Right lobe of liver (tissue), 4 donors: ENCODE measurements around the gene ADGRD2.

Experiments
- POLR2A ChIP-seq: fragments of 450-650 bp; IDR thresholded peaks from one replicate; pipeline ENCODE4 v1.6.1; 2017; ENCODE audit warnings: antibody characterized with exemption, mild to moderate bottlenecking
- TF ChIP-seq, protein P1 (sequence below), 4 donors: fragments of 200-600 bp in 3 of 4; fragments of 450-650 bp in 1 of 4; IDR thresholded peaks; one replicate each; pipeline versions ENCODE4 v1.5.1 to v1.8.0; 2016 to 2022; ENCODE audit warnings: antibody characterized with exemption in 4 of 4, mild to moderate bottlenecking in 2 of 4
- donor health status: DM: no; HTN: no; CAD: no.
- donor health status: DM: no; HTN: no; CAD: no.
- donor health status: DM: no; HTN: yes; CAD: no.

DNA sequence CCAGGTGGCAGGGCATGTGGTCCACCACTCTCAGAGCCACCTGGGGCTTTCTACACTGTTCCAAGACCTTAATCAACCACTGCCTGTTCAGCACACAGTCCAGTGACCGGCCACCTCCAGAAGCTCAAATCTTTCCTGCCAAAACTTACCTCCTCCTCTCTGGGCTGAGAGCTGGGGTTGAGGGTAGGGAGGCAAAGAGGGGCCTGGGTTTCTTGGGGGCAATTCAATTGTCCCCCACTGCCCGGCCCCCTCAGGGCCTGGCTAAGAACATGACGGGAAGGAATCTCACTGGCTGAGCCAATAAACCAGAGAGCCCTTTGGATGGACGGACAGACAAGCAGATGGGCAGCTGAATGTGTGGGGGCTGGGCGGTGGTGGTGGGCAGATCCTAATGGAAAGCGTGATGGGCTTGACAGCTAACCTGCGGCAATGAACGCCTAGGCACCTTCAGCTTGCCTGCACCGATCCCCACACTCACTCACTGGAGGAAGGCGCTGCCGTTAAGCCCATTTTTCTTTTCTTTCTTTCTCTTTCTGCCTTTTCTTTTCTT lies 51.6 kb downstream of the ADGRD2 start:
- TF ChIP-seq, protein P1, sequence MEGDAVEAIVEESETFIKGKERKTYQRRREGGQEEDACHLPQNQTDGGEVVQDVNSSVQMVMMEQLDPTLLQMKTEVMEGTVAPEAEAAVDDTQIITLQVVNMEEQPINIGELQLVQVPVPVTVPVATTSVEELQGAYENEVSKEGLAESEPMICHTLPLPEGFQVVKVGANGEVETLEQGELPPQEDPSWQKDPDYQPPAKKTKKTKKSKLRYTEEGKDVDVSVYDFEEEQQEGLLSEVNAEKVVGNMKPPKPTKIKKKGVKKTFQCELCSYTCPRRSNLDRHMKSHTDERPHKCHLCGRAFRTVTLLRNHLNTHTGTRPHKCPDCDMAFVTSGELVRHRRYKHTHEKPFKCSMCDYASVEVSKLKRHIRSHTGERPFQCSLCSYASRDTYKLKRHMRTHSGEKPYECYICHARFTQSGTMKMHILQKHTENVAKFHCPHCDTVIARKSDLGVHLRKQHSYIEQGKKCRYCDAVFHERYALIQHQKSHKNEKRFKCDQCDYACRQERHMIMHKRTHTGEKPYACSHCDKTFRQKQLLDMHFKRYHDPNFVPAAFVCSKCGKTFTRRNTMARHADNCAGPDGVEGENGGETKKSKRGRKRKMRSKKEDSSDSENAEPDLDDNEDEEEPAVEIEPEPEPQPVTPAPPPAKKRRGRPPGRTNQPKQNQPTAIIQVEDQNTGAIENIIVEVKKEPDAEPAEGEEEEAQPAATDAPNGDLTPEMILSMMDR (IDR thresholded peaks at IDR 0.05) = no peak
- TF ChIP-seq POLR2A = no peak
